ENCODE data around the gene ATXN7. TPM values are rescaled to one million over a fixed set of nuclear protein-coding genes. Genes with fewer than 3 reads are reported as not detected.

Gene ATXN7
- total and polyA plus RNA-seq, 10 of the 15 experiments (the other 5 are each of a cell fraction or from before 2014, with no cell fraction given): 0.83 to 24.6 (median 8.5) TPM

DNA sequence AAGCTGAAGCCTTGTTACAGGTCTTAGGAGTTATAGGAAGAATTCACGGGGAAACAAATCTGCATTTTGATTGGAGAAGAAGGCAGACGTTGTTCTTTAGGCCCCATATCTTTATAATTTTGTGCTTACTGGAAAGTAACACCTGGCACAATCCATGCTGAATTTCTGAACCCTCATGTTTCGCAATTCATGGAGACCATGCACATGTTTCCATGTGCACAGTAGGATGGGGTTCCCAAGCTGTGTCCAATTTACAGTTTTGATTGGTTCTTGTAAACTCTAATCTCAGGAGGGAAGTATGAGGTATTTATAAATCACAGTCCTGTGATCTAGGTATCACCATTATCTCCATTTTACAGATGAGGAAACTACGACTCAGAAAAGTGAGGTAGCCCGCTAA, 56.3 kb downstream of the ATXN7 start (continued):
- TF ChIP-seq, protein P1, sequence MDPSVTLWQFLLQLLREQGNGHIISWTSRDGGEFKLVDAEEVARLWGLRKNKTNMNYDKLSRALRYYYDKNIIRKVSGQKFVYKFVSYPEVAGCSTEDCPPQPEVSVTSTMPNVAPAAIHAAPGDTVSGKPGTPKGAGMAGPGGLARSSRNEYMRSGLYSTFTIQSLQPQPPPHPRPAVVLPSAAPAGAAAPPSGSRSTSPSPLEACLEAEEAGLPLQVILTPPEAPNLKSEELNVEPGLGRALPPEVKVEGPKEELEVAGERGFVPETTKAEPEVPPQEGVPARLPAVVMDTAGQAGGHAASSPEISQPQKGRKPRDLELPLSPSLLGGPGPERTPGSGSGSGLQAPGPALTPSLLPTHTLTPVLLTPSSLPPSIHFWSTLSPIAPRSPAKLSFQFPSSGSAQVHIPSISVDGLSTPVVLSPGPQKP (IDR thresholded peaks at IDR 0.05; ENCODE audit: low read depth, low read length): no peak
- TF ChIP-seq SREBF2 (IDR thresholded peaks at IDR 0.05; ENCODE audit: low read length) (no peak), CBX5 (IDR thresholded peaks at IDR 0.05; ENCODE audit: low read depth) (no peak), RFX5 (IDR thresholded peaks at IDR 0.05; ENCODE audit: low read depth, low read length) (no peak)
- TF ChIP-seq, protein P2, sequence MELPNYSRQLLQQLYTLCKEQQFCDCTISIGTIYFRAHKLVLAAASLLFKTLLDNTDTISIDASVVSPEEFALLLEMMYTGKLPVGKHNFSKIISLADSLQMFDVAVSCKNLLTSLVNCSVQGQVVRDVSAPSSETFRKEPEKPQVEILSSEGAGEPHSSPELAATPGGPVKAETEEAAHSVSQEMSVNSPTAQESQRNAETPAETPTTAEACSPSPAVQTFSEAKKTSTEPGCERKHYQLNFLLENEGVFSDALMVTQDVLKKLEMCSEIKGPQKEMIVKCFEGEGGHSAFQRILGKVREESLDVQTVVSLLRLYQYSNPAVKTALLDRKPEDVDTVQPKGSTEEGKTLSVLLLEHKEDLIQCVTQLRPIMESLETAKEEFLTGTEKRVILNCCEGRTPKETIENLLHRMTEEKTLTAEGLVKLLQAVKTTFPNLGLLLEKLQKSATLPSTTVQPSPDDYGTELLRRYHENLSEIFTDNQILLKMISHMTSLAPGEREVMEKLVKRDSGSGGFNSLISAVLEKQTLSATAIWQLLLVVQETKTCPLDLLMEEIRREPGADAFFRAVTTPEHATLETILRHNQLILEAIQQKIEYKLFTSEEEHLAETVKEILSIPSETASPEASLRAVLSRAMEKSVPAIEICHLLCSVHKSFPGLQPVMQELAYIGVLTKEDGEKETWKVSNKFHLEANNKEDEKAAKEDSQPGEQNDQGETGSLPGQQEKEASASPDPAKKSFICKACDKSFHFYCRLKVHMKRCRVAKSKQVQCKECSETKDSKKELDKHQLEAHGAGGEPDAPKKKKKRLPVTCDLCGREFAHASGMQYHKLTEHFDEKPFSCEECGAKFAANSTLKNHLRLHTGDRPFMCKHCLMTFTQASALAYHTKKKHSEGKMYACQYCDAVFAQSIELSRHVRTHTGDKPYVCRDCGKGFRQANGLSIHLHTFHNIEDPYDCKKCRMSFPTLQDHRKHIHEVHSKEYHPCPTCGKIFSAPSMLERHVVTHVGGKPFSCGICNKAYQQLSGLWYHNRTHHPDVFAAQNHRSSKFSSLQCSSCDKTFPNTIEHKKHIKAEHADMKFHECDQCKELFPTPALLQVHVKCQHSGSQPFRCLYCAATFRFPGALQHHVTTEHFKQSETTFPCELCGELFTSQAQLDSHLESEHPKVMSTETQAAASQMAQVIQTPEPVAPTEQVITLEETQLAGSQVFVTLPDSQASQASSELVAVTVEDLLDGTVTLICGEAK (IDR thresholded peaks at IDR 0.05; ENCODE audit: borderline replicate concordance): no peak

All from GM12878 (cell line).